NCI-H82 treated with DMSO at 0.1 percent for 48 hours (cell line): ENCODE results near the gene OR1M1.
"Not testable (repeated sequence)": the region's sequence is repeated elsewhere in the genome, so short reads cannot be mapped to it uniquely, and the experiment has no call there.

Experiments
- DNase-seq: peaks from one replicate; lab custom pipeline; 2025; ENCODE audit not compliant: unreplicated experiment; lab: John Stamatoyannopoulos, UW

OR1M1 gene, protein sequence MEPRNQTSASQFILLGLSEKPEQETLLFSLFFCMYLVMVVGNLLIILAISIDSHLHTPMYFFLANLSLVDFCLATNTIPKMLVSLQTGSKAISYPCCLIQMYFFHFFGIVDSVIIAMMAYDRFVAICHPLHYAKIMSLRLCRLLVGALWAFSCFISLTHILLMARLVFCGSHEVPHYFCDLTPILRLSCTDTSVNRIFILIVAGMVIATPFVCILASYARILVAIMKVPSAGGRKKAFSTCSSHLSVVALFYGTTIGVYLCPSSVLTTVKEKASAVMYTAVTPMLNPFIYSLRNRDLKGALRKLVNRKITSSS

DNA sequence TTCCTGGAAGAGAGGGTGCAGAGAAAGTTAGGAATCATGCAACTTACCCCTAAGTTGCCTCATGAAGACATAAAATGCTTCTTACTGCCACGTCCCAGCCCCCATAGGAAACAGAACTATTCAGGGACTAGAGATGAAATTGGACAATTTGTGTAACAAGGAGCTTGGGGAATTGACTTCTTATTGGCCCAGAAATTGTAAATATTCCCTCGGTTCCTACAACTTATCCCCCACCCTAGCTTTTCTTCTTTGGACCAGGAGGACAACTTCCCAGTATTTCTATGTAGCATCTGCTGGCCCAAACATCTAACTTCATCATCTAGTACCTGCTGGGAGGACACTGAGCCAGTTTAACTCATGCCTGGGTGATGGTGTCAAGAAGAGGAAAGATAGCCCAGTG, at the start of gene OR1M1:
OR1M1 (plus strand) TSS at position 301 of the 400 bp plus-strand sequence. CDS start 6,184 bp downstream, outside the sequence.
- no peak for DNase-seq

DNA sequence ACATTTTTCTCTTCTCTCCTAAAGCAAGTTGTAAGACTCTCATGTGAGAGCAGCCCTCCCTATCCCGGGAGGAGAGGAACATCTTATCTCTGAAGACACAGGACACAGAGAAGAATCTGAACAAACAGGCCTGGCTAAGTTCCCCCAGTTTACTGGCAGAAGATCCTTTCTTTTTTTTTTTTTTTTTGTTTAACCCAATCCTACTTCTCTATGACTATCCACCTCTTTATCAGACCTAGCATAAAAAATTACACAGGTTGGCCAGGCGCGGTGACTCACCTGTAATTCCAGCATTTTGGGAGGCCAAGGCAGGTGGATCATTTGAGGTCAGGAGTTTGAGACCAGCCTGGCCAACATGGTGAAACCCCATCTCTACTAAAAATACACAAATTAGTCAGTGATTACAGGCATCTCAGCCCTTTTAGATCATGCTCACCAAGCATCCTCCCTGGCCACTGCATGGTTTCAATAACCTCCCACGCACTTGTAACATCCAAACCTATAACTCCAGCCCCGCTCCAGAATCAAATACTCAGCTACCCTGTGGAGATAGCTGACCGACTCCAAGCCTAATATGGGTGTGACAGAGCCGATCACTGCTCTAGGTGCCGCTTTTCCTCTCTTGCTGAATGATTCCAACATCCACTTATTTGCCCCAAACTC, 49.3 kb upstream of the OR1M1 start:
- no peak for DNase-seq

DNA sequence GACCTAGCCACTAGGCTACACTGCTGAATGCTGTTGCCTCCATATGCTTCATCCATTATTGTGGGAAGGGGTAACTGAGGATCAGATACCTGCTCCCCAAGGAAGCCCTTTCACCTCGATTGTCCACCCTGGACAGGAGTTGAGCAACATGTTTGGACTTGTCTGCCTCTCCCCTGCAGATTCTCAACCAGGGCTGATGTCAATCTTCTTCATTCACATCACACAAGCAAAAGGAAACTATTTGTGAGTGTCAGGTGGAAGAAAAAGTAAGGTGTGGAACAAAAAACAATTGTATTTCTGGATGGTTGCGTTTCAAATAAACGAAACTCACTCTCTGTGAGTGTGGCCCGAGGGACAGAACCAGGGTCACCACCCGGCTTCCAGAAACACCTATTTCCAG, 47.1 kb upstream of the OR1M1 start:
- DNase-seq = no peak

DNA sequence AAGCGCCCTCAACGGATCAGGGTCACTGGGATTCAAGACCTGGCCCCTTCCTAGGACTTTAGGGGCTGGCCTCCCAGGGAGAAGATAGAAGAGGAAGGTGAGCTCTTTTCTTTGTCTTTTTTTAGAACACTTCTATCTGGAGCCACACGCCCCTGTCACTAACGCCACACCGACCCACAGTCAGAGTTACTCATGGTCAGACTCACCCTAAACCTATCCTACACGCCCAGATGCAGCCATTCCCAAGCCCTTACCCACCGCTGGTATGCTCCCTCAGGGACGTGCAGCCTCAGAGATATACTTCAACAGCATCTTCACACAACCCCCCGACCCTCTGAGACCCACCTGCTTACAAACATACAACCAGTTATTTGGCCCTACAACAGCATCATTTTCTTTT, 46.7 kb upstream of the OR1M1 start:
- DNase-seq = no peak

DNA sequence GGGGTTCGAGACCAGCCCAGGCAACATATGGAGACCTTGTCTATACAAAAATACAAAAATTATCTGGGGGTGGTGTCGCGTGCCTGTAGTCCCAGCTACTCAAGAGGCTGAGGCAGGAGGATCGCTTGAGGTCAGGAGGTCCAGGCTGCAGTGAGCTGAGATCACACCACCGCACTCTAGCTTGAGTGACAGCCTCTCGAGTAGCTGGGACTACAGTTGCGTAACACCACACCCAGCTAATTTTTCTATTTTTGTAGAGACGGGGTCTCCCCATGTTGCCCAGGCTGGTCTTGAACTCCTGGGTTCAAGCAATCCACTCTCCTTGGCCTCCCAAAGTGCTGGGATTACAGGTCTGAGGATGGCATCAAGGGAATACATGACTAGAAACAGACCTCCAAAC, 45.8 kb upstream of the OR1M1 start:
- DNase-seq = no peak

DNA sequence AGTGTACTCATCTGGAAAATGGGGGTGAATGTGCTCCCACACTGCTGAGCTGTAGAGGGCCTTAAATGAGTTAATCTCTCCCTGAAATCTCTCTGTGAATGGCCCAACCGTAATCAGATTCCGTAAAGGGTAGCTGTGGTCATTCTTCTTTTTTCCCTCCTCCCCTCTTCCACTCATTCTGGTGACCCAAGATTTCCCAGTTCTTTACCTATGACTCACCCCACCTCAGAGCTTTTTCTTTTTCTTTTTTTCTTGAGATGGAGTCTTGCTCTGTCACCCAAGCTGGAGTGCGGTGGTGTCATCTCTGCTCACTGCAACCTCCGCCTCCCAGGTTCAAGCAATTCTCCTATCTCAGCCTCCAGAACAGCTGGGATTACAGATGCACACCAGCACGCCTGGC, 43.3 kb upstream of the OR1M1 start:
- DNase-seq = no peak

DNA sequence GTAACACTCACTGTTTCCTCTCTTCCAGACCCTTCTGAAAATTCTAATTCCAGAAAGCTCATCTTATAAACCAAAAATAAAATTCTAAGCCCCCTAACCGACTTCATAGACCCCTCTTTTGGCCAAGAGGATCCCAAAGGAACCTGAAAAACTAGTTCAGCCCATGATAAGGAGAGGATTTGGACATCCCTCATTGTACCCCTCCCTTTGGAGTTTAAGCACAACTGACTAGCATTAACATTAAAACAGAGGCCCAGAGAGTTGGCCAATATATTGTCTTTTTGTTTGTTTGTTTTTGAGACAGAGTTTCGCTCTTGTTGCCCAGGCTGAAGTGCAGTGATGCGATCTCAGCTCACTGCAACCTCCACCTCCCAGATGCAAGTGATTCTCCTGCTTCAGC, 42.4 kb upstream of the OR1M1 start:
- no peak for DNase-seq

DNA sequence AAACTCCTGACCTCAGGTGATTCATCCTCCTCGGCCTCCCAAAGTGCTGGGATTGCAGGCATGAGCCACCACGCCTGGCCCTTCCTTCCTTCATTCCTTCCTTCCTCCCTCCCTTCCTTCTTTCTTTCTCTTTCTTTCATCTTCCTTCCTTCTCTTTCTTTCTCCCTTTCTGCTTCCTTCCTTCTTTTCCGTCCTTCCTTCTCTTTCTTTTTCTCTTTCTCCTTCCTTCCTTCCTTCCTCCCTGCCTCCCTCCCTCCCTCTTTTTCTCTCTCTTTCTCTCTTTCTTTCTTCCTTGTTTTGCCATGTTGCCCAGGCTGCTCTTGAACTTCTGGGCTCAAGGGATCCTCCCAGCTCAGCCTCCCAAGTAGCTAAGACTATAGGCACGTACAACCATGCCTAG, 40.2 kb upstream of the OR1M1 start:
- no peak for DNase-seq

DNA sequence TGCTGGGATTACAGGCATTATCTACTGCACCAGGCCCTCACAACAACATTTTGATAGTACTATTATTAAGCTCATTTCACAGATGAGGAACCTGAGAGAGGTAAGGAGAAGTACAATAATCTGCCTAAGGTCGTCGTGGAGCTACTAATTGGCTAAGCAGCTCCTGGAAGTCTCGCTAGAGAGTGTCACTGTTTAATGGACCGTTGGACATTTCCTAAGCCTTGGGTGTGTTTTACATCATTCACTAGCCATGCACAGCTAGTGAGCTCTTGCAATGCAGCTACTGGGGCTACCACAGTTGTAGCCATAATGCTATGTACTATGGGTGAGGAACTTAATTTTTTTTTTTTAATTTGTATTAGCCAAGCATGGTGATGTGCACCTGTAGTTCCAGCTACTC, 34.0 kb upstream of the OR1M1 start:
- DNase-seq = peak; percentile 37

DNA sequence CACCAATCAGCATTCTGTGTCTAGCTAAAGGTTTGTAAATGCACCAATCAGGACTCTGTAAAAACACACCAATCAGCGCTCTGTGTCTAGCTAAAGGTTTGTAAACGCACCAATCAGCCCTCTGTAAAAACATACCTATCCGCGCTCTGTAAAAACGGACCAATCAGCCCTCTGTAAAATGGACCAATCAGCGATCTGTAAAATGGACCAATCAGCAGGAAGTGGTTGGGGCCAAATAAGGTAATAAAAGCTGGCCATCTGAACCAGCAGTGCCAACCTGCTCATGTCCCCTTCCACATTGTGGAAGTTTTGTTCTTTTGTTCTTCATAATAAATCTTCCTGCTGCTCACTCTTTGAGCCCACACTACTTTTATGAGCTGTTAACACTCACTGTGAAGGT, 33.2 kb upstream of the OR1M1 start:
- DNase-seq = not testable (repeated sequence)

DNA sequence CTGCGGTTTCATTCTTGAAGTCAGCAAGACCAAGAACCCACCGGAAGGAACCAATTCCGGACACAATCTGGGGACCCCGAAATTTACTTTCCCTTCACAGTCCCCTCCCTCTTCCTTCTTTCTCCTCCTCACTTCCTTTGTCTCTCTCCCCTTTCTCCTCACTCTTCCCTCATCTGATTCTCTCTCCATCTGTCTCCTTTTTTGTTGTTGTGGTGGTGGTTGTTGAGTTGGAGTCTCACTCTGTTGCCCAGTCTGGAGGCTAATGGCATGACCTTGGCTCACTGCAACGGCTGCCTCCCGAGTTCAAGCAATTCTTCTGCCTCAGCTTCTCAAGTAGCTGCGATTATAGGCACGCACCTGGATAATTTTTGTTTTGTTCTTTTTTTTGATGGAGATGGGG, 32.7 kb upstream of the OR1M1 start:
- no peak for DNase-seq

DNA sequence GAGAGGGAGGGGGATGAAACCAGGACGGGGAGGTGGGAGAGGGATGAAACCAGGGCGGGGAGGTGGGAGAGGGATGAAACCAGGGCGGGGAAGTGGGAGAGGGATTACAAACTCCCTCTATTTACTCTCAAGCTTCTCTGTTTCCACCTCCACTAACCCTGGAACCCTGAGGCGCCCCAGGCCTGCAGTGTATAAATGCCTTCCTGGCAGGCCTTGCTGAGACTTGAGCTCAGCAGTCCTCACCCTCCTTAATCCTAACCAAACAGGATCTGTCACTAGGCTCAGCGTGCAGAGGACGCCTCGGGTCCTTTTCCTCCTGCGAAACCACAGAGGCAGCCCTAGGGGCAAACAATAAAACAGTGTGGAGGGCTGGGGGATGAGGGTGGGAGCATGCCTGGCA, 32.1 kb upstream of the OR1M1 start:
- peak; percentile 88 for DNase-seq

DNA sequence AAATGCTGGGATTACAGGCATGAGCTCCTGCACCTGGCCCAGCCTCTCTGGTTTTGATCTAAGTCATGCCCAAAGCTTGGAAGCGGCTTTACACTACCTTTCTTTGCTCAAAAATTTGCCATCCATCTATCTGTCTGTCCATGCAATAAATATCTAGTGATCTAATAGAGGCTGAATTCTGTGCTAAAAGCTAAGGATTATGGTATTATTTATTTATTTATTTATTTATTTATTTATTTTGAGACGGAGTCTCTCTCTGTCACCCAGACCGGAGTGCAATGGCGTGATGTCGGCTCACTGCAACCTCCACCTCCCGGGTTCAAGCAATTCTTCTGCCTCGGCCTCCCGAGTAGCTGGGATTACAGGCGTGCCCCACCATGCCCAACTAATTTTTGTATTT, 30.7 kb upstream of the OR1M1 start:
- DNase-seq = not testable (repeated sequence)

DNA sequence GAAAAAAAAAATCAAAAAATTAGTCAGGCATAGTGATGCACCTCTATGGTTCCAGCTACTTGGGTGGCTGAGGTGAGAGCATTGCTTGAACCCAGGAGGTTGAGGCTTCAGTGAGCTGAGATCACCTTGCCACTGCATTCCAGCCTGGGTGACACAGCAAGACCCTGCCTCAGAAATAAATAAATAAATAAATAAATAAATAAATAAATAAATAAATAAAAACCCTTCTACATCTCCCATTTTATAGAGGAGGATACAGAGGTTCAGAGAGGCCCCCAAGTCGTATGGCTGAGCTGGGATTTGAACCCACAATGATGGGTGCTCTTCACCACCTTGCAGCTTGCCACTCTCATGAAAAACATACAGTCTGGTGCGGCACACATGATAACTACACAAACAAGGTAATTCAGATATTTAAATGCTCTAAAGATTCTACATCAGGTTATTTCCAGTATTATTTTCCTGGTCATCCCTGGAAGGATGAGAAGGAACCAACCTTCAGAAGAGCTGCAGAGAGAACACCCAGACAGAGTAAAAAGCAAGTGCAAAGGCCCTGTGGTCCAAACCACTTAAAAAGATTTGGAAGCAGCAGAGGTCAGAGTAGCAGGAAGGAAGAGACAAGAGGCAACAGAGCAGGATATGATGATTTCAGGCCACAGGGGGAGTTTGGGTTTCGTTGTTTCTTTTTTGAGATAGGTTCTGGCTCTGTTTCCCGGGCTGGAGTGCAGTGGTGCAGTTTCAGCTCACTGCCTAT, 29.2 kb upstream of the OR1M1 start:
- no peak for DNase-seq

DNA sequence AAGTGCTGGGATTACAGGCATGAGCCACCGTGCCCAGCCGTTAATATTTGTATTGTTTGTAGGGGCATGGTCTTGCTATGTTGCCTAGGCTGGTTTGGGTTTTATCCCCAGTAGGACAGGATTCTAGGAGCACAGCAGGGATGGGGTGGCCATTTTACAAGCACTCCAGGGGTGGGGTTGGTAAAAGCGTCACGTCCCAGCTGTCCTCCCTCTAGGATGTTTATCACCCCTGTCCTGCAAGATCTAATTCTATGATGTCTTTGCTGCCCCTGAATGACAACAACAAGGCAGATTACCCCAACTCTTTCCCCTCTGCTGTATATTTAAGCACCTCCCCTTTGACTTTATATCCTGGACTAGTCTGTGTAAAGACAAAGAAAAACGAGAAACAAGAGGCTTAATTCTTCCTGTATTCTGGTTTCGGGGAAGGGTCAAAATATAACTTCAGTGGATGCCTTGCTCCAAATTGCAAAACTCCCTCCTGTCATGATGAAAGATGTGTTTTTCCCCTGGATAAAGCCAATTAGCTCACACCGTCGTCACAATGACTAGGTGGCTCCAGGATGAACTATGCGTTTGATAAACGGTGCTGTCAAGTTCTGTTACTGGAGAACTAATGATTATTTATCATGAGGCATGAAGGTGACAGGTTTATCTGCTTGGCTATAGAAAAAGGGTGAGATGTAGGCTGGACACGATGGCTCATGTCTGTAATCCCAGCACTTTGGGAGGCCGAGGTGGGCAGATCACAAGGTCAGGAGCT, 27.8 kb upstream of the OR1M1 start:
- DNase-seq = peak; percentile 85

DNA sequence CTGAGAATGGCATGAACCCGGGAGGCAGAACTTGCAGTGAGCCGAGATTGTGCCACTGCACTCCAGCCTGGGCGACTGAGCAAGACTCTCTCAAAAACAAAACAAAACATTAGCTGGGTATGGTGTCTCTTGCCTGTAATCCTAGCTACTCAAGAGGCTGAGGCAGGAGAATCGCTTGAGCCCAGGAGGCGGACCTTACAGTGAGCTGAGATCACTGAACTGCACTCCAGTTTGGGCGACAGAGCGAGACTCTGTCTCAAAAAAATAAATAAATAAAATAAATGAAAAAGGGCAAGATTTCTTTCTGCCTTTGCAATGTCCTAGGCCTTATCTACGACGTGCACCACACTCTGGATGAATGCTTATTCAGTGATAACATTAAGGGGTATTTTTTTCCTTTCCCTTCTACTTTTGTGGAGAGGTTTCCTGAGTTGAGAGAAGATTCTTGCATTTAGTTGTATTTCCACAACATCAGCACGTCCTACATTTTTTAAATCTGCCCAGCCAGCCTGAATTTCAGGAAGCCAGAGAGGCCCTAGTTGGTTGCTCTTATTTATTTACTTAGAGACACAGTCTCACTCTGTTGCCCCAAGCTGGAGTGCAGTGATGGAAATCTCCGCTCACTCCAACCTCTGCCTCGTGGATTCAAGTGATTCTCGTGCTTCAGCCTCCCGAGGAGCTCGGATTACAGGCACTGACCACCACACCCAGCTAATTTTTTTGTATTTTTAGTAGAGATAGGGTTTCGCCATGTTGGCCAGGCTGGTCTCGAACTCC, 26.1 kb upstream of the OR1M1 start:
- DNase-seq = no peak

DNA sequence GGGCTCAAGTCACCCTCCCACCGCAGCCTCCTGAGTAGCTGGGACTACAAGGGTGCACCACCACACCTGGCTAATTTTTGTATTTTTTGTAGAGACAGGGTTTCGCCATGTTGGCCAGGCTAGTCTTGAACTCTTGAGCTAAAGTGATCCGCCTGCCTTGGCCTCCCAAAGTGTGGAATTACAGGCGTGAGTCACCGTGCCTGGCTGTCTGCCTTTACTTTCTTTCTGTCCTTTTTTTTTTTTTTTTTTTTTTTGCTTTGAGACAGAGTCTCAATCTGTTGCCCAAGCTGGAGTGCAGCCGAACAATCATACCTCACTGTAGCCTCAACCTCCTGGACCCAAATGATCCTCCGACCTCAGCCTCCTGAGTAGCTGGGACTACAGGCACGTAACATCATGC, 25.0 kb upstream of the OR1M1 start:
- DNase-seq = no peak

DNA sequence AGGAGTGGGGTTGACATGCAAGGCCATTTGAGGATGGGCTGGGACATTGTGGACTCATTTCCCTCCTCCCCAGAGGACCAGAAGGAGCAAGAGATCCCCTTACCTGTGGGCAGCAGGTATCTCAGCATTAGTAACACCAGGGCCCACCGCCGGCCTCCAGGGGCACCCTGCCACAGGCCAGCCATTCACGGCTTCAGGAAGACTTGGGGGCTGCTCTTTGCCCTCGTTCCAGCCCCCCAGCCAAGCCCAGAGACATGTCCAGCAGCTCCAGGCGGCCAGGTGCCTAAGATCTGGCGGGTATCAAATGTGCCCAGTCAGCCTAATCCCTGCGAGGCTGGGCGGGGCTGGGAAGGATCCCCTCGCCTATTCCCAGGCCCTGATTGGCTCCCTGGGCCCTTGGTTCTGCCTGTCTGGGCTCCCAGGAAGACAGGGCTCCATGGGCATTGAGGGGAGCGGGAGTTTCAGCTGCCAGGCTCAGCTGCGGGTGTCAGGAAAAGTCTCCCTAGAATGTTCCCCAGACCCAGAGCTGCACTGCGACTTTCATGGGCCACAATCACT, 21.3 kb upstream of the OR1M1 start:
- DNase-seq = no peak

DNA sequence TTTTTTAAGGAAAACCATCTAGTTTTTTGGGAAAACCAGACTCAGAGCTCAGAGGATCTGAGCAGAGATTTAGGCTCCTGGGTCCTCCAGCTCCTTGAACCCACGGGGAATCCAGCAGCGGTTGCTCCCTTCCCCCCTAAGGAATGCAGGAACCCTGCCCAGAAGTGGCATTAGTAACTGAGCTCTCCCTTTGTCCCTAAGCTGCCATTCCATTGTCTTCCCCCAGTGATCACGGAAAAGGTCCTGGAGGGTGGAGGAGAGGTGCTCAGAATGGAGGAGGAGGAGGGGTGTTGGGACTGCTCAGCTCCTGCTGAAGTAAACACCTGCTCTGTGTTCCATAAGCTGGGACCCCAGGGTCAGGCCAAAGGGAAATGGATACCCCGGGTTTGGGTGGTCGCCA, 16.8 kb upstream of the OR1M1 start:
- DNase-seq = no peak

DNA sequence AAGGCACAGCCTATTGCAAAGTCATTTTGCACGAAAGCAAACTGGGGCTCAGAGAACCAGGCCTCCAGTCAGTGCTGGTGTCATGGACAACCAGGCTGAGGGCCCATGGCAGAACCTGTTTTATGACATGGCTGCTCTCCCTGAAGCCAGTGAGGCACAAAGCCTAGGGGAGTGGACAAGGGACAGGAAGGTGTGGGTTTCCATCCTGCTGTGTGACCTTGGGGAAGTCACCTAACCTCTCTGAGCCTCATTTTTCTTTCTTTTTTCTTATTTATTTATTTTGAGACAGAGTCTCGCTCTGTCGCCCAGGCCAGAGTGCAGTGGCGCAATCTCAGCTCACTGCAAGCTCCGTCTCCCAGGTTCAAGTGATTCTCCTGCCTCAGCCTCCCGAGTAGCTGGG, 15.1 kb upstream of the OR1M1 start:
- DNase-seq = not testable (repeated sequence)
